NCI-H748 (cell line): ENCODE results near the gene ARHGDIG.

ENCODE experiments used
- DNase-seq: peaks from one replicate; lab custom pipeline; 2025; ENCODE audit not compliant: unreplicated experiment; lab: John Stamatoyannopoulos, UW

The ARHGDIG gene

DNA sequence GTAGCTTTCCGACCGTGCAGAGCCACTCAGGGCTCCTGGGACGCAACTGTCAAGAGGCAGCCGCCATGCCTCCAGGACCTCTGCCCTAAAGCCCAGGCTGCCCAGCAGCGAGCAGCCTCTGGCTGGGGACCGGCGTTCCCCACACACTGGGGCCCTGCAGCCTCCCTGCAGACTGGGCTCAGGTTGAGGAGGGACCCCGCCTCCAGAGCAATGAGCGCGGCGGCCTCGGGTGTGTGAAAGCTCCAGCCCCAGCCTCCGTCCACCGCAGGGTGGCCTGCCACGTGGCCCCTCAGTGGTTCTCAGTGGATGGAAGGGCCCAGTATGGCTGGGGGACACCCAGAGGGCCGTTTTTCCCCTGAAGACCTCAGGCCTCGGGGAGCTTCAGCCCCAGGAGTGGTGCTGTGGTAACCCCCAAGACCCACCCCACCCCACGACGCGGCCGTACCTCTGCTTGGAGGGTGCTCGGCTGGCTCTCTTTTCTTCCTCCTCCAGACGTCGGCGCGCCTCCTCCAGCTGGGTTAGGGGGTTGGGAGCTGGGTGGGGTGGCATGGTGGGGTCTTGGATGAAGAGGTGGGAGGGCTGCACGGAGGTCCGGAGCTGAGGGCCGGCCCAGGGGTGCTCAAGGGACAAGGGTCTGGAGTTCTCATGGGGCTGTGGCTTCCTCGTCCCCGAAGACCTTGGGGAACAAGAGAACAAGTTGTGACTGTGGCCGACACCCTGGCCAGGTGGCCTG is 12.8 kb downstream of the ARHGDIG start:
- DNase-seq = no peak

DNA sequence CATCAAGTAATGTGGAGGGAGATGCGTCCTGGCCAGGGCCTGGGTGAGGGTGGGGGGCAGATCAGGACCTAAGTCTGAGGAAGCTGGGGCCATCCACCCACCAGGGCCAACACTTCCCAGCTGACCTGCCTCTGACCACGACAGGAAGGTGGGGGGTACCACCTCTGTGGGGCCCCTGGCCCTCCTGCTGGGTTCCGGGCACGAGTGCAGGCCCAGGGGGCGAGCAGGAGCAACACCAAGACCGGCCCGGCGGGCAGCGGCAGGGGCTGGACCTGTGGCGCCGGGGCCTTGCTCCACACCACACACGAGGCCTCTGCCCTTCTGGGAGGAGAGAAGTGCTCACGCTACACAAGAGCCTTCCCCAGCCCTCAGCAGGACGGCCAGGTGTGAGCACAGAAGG is 15.9 kb downstream of the ARHGDIG start:
- DNase-seq = no peak

DNA sequence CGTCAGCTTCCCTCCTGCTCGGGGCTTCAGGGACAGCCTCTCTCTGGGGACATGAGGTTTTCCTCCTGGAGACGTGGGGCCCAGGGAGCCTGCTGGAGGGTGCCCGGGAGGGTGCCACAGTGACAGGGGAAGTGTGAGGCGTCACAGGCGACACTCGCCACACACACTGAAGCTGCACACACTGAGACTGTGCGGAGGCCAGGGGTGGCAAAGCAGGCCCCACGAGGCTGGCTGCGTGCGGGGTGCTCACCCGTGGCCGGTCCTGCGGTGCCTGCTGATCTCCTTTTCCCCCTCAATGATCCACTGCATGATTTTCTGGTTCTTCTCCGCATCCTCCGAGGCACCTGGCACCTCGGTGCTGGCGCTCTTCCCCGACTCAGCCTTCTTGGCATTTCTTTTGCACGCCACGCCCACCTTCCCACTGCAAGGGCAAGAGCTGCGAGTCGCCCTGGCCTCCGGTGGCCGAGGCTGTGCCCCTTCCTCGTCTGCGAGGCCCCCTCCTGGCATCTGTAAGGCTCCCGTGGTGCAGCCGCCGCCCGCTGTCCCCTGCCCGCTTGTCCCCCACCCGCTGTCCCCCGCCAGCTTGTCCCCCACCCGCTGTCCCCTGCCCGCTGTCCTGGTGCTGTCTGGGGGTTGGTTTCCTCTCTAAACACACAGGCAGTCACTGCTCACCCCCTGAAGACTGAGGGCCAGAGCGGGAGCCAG is 16.6 kb downstream of the ARHGDIG start:
- no peak for DNase-seq

DNA sequence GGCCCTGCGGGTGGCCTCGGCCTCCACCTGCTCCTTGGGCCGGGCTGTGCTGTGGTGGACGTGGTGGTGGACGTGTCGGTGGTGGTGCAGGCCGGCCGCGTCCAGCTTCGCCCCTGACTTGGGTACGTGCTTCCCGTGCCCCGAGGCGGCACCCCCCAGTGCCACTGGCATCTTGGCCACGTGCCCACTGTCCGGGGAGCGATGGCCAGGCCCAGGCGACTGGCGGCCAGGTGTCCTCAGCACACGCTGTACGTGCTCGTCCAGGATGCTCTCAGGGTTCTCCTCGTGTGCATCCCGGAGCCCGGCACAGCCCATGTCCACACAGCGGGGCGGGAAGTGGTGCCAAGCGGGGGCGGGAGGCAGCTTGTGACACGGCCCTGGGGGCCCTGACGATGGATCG is 17.4 kb downstream of the ARHGDIG start:
- DNase-seq = no peak

DNA sequence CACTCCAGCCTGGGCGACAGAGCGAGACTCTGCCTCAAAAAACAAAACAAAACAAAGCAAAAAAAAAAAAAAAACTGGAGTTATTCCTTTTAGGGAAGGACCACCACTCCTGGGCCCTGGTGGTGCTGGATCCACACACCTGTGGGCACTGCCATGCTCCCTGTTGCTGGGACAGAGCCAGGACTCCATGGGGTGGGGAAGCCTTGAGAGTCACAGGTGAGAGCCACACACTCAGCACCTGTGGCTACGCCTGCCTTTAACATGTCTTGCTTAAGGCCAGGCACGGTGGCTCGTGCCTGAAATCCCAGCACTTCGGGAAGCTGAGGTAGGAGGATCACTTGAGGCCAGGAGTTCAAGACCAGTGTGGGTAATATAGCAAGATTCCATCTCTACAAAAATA is 20.8 kb downstream of the ARHGDIG start:
- DNase-seq = no peak

DNA sequence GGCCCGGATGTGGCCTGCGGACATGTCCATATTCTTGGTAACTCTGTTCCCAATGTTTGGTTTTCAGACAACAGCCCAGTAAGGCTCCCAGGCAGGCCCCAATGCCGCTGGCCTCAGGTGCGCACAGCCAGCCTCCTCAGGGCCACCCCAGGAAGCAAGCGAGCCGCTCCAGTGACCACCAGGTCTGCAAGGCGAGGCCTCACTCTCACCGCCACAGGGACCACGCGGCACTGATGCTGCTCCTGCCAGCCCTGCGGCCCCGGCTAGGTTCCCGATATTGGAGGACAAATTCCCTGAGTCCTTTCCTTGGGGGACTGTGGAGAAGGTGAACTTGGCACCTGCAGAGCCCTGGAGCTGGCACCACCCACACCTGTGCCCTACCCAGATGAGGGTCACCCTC is 21.6 kb downstream of the ARHGDIG start:
- no peak for DNase-seq

DNA sequence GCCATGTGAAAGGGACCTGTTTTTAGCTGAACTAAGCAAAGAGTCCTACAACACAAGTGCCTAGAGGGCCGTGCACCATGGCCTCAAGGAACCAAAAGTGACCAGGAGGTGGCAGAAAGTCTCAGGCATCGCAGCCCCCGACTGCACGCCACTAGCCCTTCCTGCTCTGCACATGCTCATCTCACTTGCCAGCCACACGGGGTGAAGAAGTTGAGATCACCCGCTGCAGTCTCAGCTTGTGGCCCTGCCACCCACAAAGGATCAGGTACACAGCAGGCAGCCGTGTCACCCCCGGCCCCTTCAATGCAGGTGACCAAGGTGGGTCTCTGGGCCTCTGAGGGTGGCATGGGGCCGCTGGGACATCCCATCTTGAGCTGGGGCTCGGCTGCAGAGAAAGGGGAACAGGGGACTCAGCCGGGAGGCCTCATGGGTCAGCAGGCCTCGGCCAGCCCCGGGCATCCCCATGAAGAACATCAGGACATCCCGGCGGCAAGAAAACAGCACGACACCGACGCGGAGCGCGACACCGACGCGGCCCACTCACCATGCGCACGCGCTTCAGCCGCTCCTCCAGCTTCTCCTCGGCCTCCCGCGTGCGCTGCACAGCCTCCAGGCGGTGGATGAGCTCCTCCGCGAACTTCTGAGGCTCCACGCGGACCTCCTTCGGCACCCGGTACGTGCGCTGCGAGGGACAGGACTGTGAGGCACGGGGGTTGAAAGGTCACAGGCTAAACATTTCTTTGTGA is 23.5 kb downstream of the ARHGDIG start:
- no peak for DNase-seq

DNA sequence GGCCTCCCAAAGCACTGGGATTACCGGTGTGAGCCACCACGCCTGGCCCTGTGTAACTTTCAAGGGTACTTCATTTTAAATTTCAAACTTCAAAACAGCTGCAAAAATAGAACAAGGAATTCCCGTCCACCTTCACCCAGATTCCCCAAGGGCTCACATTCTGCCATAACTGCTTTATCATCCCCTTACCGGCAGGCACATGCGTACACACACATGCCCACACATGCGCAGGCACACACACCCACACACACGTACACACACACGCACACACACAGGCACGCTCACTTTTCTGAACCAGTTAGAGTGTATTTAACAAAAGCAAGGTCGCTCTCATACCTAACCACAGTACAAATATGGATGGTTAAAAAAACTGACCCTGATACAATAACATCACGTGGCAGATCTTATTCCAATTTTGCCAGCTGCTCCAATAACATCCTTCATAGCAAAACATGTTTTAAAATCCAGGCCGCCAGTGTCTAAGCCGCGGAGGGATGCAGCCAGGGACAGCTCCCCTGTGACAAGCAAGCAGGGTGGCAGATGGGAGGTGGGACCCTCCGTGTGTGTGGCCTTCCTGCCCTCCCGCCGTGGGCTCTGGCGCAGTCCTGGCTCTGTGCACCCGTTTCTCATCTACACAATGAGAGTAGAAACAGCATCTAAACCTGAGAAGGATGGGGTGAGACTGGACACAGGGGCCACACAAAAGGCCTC is 25.7 kb downstream of the ARHGDIG start:
- no peak for DNase-seq

DNA sequence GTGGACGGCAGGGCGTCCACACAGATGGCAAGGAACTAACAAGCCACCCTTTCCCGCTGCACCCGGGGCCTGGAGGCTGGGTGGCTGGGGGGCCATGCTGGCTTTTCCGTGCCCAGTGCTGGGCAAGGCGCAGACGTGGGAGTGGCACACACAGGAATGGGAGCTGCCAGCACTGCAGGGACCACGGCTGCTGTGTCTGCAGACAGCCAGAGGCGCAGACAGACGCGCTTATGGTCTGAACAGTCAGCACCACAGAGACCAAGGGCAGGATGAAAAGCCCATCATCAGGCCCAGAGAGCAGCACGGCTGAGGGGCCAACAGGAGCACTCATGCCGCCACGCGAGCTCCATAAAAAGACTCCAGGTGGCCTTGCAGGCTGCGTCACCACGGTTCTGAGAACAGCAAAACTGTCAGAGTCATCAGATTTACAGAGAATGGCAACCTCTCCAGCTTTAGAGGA is 26.6 kb downstream of the ARHGDIG start:
- peak; percentile 6 for DNase-seq

DNA sequence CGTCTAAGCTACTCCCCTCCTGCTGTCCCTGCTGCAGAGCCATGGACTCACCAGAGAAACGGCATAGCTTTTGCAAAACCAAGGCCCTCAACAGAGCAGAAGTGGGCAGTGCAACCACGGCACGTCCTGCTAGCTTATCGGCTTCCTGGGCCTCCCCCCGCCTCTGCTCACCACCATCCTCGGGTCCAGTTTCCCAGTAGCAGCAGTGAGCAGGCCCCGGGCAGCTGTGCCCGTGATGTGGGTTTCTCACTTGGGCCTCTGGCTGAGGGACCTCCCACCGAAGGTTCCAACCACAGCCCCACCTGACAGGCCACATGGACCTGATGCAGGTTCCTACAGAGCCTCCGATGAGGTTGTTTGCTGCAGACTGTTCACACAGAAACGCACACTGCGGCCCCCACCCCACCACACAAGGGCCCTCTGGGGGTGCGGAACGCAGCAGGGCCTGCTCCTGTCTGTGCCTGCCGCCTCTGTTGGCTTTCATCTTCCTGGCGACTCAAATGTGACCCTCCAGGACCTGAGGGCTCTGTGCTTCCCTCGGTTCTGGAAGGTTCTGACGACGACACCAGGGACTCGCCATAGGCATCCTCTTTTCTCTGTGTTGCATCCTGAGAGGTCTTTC is 27.4 kb downstream of the ARHGDIG start:
- no peak for DNase-seq

DNA sequence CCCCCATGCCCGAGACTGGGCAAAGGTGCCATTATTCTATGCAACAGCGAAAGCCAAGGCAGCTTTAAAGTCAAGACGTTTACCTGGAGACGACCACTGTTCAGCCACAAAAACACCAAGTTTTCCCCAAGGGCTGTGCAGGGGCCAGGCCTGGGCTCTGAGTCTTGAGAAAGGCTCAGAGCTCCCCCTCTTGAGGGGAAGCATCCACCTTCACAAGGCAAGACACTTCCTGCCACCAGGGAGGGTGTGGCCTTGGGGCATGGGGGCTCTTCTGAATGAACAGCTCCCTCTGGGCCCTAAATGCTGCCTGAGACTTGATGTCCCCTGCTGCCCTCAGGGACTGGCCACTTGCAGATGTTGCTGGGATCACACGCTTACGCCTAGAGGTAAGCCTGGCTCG is 29.1 kb downstream of the ARHGDIG start:
- DNase-seq = no peak

DNA sequence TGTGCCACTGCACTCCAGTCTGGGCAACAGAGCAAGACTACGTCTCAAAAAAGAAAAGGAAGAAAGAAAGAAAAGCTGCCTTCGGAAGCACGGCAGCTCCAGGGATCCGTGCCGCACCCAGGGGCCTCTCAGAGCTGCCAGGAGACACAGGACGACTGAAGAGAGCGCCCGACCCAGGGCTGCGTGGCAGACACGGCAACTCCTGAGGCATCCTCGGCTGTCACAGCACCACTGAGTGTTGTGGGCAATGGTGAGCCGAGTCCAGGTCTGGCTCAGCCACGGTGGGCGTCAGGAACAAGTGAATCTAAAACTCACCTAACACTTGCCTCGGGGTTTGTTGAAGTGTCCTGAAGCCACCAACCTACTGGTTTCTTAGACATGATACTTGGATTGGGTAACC is 31.3 kb downstream of the ARHGDIG start:
- DNase-seq = no peak

DNA sequence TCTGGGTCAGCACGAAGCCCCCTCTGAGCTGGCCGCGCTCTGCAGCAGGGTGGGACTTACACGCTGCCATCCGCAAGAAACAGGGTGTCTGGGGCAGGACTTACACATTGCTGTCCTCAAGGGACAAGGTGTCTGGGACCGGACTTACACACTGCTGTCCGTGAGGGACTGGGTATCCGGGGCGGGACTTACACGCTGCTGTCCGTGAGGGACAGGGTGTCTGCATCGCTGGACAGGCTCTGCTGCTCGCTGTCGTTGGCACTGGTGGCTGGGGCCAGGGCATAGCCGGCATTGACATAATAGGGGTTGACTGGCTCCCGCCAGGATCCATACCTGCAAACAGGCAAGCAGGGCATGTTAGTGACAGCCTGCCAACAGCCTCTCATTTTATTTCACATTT is 34.0 kb downstream of the ARHGDIG start:
- DNase-seq = no peak

DNA sequence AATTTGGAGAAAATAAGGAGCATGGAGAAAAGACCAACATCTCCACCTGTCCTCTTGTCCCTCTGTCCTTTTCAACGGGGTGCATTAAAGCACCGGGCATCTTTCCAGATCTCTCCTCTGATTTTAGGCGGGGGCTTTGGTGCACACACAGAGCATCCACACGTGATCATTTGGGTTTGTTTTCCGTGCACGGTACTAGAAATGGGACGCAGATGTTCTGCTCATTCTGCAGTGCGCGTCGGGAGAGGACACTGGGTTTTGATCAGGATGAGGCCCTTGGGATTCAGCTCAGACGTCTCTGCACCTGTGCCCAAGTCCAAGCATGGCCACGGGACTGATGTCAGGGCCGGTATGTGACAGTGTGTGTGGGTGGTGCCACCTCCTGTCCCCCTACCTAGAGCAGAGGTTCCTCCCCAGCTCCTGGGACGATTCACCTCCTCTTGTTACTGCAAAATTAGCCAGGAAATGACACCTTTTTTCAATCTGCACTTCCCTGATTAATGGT is 34.5 kb downstream of the ARHGDIG start:
- no peak for DNase-seq

DNA sequence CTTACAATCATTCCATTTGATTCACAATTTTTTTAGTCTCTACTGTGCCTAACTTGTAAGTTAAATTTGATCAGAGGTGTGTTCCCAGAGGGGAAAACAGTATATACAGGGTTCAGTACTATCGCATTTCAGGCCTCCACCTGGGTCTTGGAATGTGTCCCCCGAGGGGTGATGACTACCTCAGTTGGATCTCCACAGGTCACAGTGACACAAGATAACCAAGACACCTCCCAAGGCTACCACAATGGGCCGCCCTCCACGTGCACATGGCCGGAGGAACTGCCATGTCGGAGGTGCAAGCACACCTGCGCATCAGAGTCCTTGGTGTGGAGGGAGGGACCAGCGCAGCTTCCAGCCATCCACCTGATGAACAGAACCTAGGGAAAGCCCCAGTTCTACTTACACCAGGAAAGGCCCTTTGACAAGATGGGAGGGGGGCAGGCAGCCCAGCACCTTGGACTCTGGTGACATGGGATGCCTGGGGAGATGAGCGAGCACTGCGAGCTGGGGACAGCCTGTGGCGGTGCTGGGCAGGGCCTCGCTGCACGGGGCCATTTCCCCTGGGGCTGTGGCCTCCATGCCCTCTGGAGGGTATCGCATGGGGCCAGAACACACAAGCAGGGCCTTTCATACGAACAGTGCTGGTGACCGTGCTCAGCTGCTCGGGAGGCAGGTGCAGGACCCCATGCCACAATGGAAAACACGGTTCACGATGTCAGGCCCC is 36.5 kb downstream of the ARHGDIG start:
- no peak for DNase-seq

DNA sequence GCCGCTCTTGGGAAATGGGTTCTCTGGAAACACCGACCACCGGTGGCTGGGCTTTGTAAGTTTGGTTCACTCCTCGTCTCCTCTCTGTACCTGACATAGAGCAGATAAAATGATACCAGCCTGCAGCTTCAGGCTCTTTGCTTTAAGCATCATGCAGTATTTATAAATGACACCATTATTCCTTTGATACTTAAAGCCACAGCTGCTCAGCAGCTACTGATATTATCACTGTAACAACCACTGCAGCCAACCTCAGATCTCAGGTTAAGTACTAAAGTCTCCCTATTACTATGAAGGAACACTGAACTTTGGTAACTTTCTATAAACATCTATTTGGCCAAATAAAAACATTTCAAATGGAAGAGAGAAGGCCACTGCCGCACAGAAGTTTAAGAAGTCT is 37.2 kb downstream of the ARHGDIG start:
- no peak for DNase-seq

DNA sequence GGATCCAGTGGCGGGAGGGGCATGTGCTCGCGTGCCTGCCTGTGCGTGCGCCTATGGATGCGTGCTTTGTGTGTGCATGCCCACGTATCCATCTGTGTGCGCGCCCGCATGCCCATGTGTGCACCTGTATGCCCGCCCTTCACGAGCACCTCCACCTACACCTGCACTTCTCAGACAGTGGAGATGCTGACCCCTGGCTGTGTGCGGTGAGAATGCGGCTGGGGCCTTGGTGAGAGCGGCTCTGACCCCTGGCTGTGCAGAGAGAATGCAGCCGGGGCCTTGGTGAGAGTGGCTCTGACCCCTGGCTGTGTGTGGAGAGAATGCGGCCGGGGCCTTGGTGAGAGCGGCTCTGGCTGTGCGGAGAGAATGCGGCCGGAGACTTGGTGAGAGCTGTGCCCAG is 38.2 kb downstream of the ARHGDIG start:
- DNase-seq = no peak

DNA sequence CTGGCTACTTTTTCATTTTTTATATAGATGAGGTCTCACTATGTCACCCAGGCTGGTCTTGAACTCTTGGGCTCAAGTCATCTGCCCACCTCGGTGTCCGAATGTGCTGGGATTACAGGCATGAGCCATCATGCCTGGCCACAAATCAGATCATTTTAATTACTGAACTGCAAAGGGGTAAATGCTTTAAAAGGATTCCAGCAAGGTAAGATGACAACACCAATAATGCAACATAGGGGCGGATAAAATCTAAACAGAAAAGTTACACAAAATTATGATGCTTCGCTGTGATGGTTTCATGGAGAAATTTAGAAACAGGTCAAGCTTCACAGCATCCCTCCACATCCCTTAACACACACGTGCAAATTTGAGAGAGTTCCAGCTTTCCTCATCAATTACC is 39.8 kb downstream of the ARHGDIG start:
- DNase-seq = no peak

DNA sequence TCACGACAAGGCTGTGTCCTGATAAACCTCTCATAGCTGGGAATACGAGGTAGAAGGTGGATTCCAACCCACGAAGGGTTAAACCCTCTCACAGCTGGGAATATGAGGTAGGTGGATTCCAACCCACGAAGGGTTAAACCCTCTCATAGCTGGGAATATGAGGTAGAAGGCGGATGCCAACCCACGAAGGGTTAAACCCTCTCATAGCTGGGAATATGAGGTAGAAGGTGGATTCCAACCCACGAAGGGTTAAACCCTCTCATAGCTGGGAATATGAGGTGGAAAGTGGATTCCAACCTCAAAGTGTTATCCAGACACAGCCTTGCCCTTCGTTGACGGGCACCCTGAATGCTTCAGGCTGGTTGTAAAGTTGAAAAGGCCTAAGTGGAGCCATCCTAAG is 41.1 kb downstream of the ARHGDIG start:
- DNase-seq = no peak

DNA sequence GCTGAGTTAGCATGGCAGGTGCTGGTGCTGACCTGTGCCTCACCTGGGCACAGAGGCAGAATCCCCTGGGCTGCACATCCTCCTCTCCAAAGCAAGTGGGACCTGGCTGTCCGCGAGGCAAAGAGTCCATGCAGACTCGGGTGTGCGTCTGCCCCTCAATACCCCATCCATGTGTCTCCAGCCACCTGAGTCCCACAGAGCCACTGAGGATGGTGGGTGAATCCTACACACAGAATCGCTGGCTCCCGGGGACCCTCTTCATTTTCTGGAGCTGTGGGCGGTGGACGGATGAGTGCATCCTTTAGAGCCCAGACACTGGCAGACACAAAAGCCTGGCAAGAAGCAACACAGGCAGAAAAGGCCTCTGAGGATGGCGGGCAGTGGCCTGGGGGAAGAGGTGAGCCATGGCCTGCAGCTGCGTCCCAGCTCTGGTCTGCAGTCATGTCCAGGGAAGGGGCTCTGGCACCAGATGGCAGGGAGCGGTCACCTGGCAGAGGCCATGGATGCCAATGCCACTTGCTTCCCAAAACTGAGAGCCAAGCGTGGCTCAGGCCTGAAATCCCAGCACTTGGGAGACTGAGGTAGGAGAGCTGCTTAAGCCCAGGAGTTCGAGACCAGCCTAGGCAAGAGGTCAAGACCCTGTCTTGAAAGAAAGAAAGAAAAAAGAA is 42.2 kb downstream of the ARHGDIG start:
- DNase-seq = no peak
